HG03565 (cell line): ENCODE results near the gene S100A9.
"Not testable (repeated sequence)": the region's sequence is repeated elsewhere in the genome, so short reads cannot be mapped to it uniquely, and the experiment has no call there.

Experiments
- ATAC-seq: cut with Tn5 transposase; IDR thresholded peaks from one replicate; pipeline ENCODE4 v1.9.1; 2021; ENCODE audit warnings: mild to moderate bottlenecking, moderate library complexity; ENCODE audit not compliant: unreplicated experiment

The S100A9 gene

DNA sequence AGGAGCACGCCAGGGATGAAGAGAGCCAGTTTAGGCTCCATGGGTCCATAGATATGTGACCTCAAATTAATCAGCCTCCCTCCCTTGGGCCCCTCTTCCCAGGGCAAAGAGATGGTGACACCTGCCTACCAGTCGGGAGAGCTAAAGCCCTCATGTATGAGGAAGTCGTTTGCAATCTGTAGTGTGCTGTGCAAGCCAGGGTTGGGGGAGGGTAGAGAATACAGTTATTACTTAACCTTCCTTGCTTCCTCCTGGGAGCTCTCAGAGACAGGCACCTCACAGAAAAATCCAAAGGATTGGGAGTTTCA, 13.0 kb upstream of the S100A9 start:
- no peak for ATAC-seq

GRCh38 chr1:153345187-153346076, 12.2 kb upstream of the S100A9 start:
- no peak for ATAC-seq

DNA sequence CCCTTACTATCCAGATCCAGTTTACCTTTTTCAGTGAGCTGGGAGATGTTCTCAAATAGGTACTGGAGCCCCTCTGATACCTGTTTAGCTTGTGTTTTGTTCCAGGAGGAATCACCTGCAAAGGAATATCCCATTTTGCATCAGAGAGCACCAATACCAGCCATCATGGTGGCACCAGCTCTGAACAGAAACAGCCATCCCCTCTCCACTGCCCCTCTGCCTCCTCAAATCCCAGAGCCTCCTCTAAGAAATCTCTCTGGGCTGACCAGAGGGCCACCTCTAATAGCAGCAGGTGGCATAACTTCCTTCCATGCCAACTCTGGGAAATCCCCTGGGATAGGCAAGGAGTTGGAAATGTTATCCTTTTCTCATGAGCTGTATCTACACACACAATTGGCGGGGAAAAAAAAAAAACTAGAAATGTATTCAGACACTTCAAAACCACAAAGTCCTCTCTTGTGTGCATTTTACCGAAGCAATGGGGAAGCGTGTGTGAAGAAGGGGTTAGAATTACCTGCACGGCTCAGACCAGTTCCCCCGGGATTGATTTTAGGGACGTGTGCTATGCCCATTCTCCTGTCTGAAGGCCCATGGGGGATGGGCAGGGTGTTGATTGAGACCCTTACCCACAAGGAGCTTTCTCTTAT, 11.5 kb upstream of the S100A9 start:
- no peak for ATAC-seq

- ATAC-seq: not testable (repeated sequence)
These were observed 10.6 kb upstream of the S100A9 start for GRCh38 chr1:153347049-153347448.

- ATAC-seq: no peak
These were observed 9.8 kb upstream of the S100A9 start for GRCh38 chr1:153347856-153348255.

GRCh38 chr1:153348511-153349362, 8.9 kb upstream of the S100A9 start, which contains the start of gene PGLYRP4:
Gene PGLYRP4, minus strand, starts transcription at chr1:153348841. Its CDS starts 909 bp downstream, at chr1:153347932.
- ATAC-seq: no peak

GRCh38 chr1:153349363-153350320, 8.0 kb upstream of the S100A9 start:
- no peak for ATAC-seq

DNA sequence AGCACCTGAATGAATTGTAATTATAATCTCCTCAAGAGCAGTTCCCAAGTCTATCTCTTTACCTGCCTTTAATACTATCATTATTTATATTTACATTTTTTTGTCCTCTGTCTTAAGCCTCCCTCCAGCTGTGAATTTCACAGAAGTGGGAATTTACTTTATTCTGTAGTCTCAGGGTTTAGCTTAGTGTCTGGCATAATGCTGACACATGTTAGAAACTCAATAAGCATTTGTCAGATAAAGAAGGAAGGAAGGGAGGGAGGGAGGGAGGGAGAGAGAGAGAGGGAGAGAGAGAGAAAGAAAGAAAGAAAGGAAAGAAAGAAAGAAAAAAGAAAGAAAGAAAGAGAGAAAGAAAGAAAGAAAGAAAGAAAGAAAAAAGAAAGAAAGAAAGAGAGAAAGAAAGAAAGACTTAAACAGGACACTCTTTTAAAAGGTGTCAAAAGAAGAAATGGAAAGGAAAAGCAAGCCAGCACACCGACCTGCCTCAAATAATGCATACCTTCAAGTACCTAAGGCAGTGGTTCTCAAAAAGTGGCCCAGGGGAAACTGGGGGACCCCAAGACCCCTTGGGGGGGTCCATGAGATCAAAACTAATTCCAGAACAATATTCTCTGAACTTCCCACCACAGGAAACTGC, 7.2 kb upstream of the S100A9 start:
- ATAC-seq: no peak

DNA sequence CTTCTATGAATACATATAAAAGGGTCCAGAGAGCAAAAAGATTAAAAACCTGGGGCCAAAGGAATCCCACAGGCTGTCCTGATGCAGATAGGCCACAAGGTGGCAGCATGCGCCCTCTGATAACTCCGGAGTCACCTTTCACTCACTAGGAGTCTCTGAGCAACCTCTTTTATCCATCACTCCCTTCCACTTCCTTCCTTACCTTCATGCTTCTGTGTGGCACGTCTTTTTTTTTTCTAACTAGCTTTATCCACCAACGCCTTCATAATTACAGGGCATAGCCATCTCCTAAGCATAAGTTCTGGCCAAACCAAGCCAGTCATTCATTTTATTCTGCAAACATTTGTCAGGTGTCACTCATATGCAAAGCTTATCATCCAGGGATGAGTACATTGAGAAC, 5.1 kb upstream of the S100A9 start:
- ATAC-seq: no peak

- no peak for ATAC-seq
These were observed 4.3 kb upstream of the S100A9 start for GRCh38 chr1:153353226-153353947.

- ATAC-seq: no peak
These were observed 3.0 kb upstream of the S100A9 start for GRCh38 chr1:153354515-153355193.

- ATAC-seq: no peak
These were observed 2.1 kb upstream of the S100A9 start for GRCh38 chr1:153355445-153356071.

DNA sequence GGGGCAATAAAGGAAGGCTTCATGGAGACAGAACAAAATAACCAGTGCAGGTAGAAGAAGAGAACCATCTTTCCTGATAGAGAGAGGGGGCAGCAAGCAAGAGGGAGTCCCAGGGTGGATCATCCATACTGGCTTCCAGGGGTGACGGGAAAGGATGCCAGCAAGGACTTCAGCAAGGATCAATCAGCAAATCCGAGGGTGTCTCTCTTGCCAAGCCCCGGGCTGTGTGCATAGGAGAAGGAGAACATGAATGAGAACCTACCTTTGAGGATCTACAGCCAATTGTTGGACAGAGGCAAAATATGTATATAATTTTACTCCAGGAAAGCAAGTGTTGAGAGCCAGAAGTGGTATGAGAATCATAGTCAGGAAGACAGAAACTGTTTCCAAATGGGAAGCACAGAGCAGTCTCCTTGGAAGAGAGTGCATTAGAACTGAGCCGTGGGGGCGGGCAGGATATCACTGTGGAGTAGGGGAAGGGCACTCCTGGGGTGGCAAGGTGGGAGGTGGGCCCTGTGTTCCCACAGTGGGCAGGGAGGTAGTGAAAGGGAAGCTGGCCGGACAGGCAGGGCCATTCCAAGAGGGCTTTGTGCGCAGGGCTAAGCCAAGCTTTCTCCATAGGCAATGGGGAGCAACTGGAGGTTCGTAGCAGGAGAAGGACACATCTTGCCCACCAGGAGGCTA, 1.1 kb upstream of the S100A9 start:
- ATAC-seq: no peak

GRCh38 chr1:153357076-153357852, 390 bp upstream of the S100A9 start:
- ATAC-seq: no peak

- no peak for ATAC-seq
These were observed 979 bp downstream of the S100A9 start for GRCh38 chr1:153358691-153358975.

DNA sequence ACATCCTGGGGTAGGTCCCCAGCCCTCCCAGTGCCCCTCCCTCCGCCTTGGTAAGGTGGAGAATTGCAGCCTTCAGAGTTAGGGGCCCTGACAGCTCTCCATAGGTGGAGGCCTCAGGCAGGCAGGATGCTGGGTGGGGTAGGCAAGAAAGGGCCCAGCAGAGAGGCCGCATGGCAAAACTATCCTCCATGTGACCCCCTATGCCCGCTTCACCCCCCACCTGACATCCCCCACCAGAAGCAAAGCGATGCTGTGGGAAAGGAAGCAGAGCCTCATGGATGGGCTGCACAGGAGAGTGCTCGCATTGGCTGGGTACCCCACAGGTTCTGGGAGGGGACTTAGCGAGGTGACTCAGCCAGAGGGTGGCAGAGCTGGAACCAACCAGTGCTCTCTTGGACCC, 1.6 kb downstream of the S100A9 start:
- no peak for ATAC-seq

DNA sequence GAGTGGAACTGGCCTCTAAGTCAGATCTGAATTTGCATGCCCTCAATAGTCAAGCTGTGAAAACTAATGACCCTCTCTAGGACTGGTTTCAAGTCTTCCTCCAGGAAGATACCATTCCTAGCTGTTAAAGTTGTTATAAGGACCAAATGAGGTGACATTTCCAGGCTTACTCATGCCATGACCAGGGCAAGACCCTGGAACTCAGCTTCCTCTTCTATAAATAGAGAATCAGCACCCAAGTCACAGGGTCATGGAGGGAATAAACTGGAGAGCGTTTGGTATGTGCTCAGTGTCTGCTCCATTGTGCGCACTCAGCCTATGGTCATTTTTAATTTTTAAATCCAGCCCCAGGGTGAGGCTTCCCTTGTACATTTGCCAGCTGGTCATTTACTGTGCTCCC, 2.5 kb downstream of the S100A9 start:
- ATAC-seq: no peak
